IPS-18c (cell line): Measurements from ENCODE around the gene RREB1.

ENCODE experiments used
- H3K4me3 ChIP-seq: 2 replicates; pipeline ENCODE4 v1.7.0; 2013; ENCODE audit warnings: low read depth, mild to moderate bottlenecking, low read length, moderate library complexity; ENCODE audit not compliant: insufficient read depth
- H3K9me3 ChIP-seq: one replicate; pipeline ENCODE4 v1.6.1; 2013; ENCODE audit warnings: mild to moderate bottlenecking, low read length, moderate library complexity; ENCODE audit not compliant: control insufficient read depth, insufficient read depth

Gene RREB1

DNA sequence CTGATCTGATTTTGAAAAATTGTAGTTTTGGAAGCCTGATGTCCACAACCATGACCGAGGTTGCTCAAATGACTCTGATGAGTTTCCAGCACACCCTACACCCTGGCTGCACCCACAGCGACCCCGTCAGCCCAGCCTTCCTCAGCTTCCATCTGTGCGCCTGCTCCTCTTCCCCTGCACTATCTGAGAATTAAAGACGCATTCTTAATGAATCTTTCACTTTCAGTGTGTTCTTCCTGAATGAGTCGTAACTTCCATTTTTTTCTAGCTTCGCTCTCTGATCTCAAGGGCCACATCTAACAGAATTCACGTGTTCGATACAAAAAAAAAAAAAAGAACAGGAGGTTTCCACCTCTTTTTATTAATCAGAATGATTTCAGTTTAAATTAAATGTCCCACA lies 21.3 kb upstream of the RREB1 start:
- H3K4me3 ChIP-seq, result no peak overlapping the region
- H3K9me3 ChIP-seq, result no peaks in the 10 kb centered on the region

- Histone ChIP-seq H3K4me3 (no peak overlapping the region), H3K9me3 (no peaks in the 10 kb centered on the region)
Measured at GRCh38 chr6:7087066-7087465, 20.7 kb upstream of the RREB1 start.

GRCh38 chr6:7087491-7087979 lies 20.2 kb upstream of the RREB1 start:
- H3K4me3 ChIP-seq, result no peak overlapping the region
- H3K9me3 ChIP-seq, result no peaks in the 10 kb centered on the region

- no peaks in the 10 kb centered on the region for H3K9me3 ChIP-seq
- no peak overlapping the region for H3K4me3 ChIP-seq
Measured at GRCh38 chr6:7088076-7088742, 19.6 kb upstream of the RREB1 start.

GRCh38 chr6:7098993-7099392 lies 8.8 kb upstream of the RREB1 start:
- H3K9me3 ChIP-seq, result no peaks in the 10 kb centered on the region
- no peak overlapping the region for H3K4me3 ChIP-seq

DNA sequence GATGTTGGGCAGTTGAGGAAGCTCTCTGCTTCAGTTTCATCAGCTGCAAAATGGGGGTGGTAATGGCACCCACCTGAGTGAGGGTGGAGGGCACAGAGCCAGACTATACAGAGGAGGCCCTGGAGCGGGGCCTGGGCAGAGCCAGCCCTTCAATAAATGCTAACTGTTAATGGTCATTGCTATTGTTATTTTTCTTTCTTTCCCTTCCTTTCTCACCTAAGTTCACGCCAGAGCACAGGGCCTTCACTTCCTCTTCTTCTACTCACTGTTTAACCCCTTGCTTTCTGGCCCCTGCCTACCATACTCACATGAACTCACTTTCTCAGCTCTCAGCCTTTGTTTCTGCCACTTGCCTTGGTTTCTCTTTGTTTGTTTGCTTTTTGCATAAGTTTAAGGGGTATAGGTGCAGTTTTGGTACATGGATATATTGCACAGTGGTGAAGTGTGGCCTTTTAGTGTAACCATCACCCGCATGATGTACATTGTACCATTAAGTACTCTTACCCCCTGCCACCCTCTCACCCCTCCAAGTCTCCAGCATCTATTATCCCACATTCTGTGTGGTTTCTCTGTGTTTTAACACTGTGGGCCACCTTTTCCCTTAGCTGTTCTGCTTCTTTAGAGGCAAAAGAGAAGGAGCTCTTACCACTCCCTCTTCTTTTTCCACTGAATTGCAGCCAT lies 7.5 kb upstream of the RREB1 start:
- no peaks in the 10 kb centered on the region for H3K9me3 ChIP-seq

DNA sequence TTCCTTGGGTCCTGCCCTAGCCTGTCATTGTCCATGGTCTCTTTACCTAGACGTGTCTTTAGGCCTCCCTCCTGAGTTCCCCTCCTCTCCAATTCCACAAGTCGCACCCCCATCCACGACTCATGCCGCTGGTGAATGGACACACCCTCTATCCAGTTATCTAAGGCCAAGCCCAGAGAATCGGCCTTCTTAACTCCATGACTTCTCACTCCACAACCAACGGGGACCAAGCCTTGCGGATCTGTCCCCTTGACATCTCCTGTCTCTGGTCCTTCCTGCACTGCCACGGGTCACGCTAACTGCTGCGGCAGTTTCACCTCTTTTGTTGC lies 7.0 kb upstream of the RREB1 start:
- Histone ChIP-seq H3K4me3 (no peak overlapping the region), H3K9me3 (no peaks in the 10 kb centered on the region)

More for the DNA sequence above, 7.5 kb upstream of the RREB1 start:
- no peak overlapping the region for H3K4me3 ChIP-seq

- H3K4me3 ChIP-seq, result no peak overlapping the region
- H3K9me3 ChIP-seq, result no peaks in the 10 kb centered on the region
Measured at GRCh38 chr6:7101290-7101689, 6.5 kb upstream of the RREB1 start.

GRCh38 chr6:7104752-7105151 lies 3.0 kb upstream of the RREB1 start:
- Histone ChIP-seq H3K4me3 (no peak overlapping the region), H3K9me3 (peaks cover 2% of the 10 kb centered on the region)

DNA sequence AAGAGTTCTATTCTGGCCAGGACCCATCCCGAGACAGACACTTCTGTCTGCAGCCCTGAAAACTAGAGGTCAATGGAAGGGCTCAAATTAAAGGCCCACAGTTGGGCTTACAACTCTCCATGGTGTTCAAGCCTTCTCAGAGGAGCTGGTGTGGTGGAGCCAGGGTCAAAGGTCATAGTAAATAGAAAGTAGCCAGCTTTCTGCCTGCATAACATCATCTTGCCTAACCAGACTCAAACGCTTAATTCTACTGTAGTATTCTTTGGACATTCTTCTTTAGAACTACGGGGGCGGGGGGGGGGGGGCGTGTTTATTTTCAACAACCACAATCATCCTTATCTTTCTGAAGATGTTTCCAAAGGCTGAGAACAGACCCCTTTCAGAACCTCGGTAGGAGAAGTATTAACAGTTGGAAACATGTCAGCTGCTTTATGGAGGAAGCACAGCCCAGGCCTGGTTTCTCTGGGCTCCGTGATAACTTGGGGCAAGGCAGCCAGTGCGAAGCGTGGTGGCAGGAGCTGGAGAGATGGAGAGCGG lies 1.5 kb upstream of the RREB1 start:
- no peak overlapping the region; the same call in 1 of the 2 replicates for H3K4me3 ChIP-seq
- peaks cover 2% of the 10 kb centered on the region for H3K9me3 ChIP-seq

GRCh38 chr6:7106752-7107577 lies 796 bp upstream of the RREB1 start:
- Histone ChIP-seq H3K9me3 (peaks cover 2% of the 10 kb centered on the region), H3K4me3 (peak overlapping the region; percentile 95)

- peak overlapping the region; percentile 95 for H3K4me3 ChIP-seq
- H3K9me3 ChIP-seq, result peaks cover 2% of the 10 kb centered on the region
Measured at GRCh38 chr6:7108196-7108963, 619 bp downstream of the RREB1 start.

DNA sequence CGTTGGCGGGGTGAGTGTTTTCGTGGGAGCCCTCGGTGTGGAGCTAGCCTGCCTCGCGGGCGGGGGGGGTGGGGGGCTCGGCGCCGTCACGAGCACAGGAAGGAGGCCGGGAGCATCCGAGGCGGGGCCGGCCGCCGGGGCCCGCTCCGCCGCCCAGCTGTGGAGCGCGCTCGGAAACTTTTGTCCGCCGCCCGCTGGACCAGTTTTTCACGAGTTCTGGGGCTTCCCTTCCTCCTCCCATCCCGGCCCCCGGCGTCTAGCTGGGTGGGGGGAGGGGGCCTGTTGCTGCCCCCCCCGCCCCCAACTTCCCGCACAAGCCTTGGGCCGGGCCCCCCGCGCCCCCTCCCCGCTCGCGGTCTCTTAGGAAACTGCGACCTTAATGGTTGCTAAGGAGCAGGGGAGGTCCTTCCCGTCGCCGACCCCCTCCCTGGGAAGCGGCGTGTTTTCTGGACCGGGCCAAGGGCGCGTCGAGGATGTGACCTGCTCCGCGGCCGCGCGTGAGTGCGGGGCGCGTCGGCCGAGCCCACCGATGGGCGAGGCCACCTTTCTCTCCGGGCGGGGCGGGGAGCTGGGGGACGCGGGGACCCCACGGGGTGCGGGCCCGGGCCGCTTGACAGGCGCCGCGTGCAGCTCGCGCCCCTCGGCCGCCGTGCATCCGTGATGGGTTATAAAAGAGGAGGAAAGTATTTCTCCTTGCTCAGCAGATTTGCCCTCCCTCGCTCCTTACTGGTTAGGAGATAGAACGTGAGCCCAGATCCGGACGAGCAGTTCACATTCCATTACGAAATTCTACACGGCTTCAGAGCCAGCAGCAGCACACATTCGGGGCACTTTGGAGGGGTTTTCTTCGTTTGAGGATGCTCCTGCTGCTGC lies 1.4 kb downstream of the RREB1 start:
- H3K4me3 ChIP-seq, result peak overlapping the region; percentile 95
- H3K9me3 ChIP-seq, result peaks cover 2% of the 10 kb centered on the region

- Histone ChIP-seq H3K4me3 (no peak overlapping the region; the same call in 1 of the 2 replicates), H3K9me3 (peaks cover 2% of the 10 kb centered on the region)
Measured at GRCh38 chr6:7110092-7110792, 2.5 kb downstream of the RREB1 start.

DNA sequence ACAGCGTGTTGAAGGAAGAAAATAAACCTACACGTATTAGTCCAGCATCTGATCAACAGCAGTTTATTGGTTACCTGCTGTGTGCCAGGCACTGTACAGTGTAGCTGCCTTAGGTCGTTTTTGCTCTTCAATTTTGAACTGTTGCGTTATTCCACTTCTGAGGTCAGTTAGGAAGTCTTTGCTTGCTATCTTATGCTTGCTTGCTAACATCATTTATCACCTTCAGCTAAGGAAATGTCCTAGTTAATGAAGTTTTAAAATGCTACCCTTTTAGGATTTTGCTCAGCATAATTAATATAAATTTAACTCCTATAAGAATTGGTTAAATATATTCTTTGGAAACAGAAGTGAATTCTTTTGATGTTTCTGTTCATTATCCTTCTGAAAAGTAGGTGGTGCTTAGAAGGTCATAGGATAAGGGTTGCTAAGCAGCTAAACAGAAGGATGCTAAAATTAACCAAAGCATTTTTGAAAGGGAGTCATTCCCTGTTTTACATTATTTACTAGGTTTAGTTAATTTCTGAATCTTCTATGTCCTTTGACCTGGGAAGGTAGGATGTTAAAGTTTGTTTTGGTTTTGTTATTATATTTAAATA lies 3.4 kb downstream of the RREB1 start:
- Histone ChIP-seq H3K4me3 (no peak overlapping the region), H3K9me3 (peaks cover 2% of the 10 kb centered on the region)
